Lower leg skin (tissue), 4 donors: ENCODE data around the gene PTOV1. TPM values are rescaled to one million over a fixed set of nuclear protein-coding genes. Genes with fewer than 3 reads are reported as not detected.

Experiments used
- DNase-seq, 2 donors: peaks; one replicate each; pipeline ENCODE4 v3.0.0-alpha.2; 2019; ENCODE audit warnings: low spot score in 2 of 2
- H3K4me3 ChIP-seq: fragments of 200-600 bp; sonication (generic); 2 replicates; pipeline ENCODE4 v1.5.1; 2017; ENCODE audit warnings: mild to moderate bottlenecking, low read depth; ENCODE audit not compliant: poor library complexity, severe bottlenecking
- CTCF ChIP-seq, 3 donors: fragments of 450-650 bp; IDR thresholded peaks; one replicate each; pipeline ENCODE4 v1.5.1; 2016; ENCODE audit warnings: antibody characterized with exemption in 3 of 3, mild to moderate bottlenecking in 3 of 3, moderate library complexity in 2 of 3
- POLR2A ChIP-seq, 2 donors: fragments of 450-650 bp; IDR thresholded peaks; one replicate each; pipeline ENCODE4 v1.6.1; 2016 to 2017; ENCODE audit warnings: antibody characterized with exemption in 2 of 2, mild to moderate bottlenecking in 1 of 2, moderate library complexity in 1 of 2
- WGBS, 2 donors: methylation state at CpG; one replicate each; pipeline ENCODE4 v1.1.5; 2018; 5-methylcytosine and 5-hydroxymethylcytosine counted together
- intact Hi-C: fragments of 100-400 bp; cut with DNase I; formaldehyde crosslinking; loops from one replicate; pipeline ENCODE4 v1.15.0; 2023; ENCODE audit warnings: low total_unique reads
- total RNA-seq, 4 donors: library from RNA; depleted of rRNA; stranded (reverse); fragments of >200 nt; gene quantifications; one replicate each; pipeline ENCODE4 v1.1.0, GENCODE V29; 2016

The PTOV1 gene
- total RNA-seq, 4 donors from 2014 or later, result 62.4 to 122 (median 92.5) TPM

GRCh38 chr19:49832556-49832955 is 18.4 kb upstream of the PTOV1 start:
- 73 to 80% methylated on average over 9 of the region's 9 CpGs for WGBS, 2 donors
- H3K4me3 ChIP-seq, result no peak overlapping the region
- TF ChIP-seq POLR2A (IDR thresholded peaks at IDR 0.05) (no peak), CTCF (IDR thresholded peaks at IDR 0.05) (no peak)
- intact Hi-C loops, result no loop called here
- no peak for DNase-seq

- 96 to 97% methylated on average over 7 of the region's 7 CpGs for WGBS, 2 donors
- DNase-seq, result no peak
- H3K4me3 ChIP-seq, result no peak overlapping the region
- TF ChIP-seq POLR2A (IDR thresholded peaks at IDR 0.05) (no peak), CTCF (IDR thresholded peaks at IDR 0.05) (no peak)
- intact Hi-C loops, result no loop called here
These were observed 17.4 kb upstream of the PTOV1 start for GRCh38 chr19:49833599-49833998.

GRCh38 chr19:49835562-49835961 is 15.4 kb upstream of the PTOV1 start:
- no peak for DNase-seq
- no peak overlapping the region for H3K4me3 ChIP-seq
- no peak for TF ChIP-seq CTCF (IDR thresholded peaks at IDR 0.05)
- TF ChIP-seq POLR2A (IDR thresholded peaks at IDR 0.05), result no peak
- intact Hi-C loops, result no loop called here
- WGBS, 2 donors, result 93 to 97% methylated on average over 7 to 12 of the region's 12 CpGs

- TF ChIP-seq POLR2A (IDR thresholded peaks at IDR 0.05) (no peak), CTCF (IDR thresholded peaks at IDR 0.05) (no peak)
- no peak for DNase-seq
- intact Hi-C loops, result no loop called here
- 91 to 94% methylated on average over 15 to 20 of the region's 20 CpGs for WGBS, 2 donors
- H3K4me3 ChIP-seq, result no peak overlapping the region
These were observed 14.6 kb upstream of the PTOV1 start for GRCh38 chr19:49836176-49837008.

GRCh38 chr19:49837009-49837310 is 14.0 kb upstream of the PTOV1 start:
- DNase-seq, result no peak
- TF ChIP-seq CTCF (IDR thresholded peaks at IDR 0.05) (no peak), POLR2A (IDR thresholded peaks at IDR 0.05) (no peak)
- 84 to 91% methylated on average over 3 to 5 of the region's 5 CpGs for WGBS, 2 donors
- H3K4me3 ChIP-seq, result no peak overlapping the region
- intact Hi-C loops, result no loop called here

GRCh38 chr19:49837425-49837824 is 13.5 kb upstream of the PTOV1 start:
- WGBS, 2 donors, result 95 to 99% methylated on average over 9 of the region's 9 CpGs
- no peak for TF ChIP-seq POLR2A (IDR thresholded peaks at IDR 0.05)
- H3K4me3 ChIP-seq, result no peak overlapping the region
- intact Hi-C loops, result no loop called here
- no peak for DNase-seq
